DMS53 treated with DMSO at 0.1 percent for 48 hours (cell line): ENCODE results near the gene ADGRG1.
A peak's percentile ranks its signal among the peaks of the same experiment; 100 is the strongest.

ENCODE experiments used
- DNase-seq: peaks from one replicate; lab custom pipeline; 2025; ENCODE audit not compliant: unreplicated experiment; lab: John Stamatoyannopoulos, UW

Gene ADGRG1

DNA sequence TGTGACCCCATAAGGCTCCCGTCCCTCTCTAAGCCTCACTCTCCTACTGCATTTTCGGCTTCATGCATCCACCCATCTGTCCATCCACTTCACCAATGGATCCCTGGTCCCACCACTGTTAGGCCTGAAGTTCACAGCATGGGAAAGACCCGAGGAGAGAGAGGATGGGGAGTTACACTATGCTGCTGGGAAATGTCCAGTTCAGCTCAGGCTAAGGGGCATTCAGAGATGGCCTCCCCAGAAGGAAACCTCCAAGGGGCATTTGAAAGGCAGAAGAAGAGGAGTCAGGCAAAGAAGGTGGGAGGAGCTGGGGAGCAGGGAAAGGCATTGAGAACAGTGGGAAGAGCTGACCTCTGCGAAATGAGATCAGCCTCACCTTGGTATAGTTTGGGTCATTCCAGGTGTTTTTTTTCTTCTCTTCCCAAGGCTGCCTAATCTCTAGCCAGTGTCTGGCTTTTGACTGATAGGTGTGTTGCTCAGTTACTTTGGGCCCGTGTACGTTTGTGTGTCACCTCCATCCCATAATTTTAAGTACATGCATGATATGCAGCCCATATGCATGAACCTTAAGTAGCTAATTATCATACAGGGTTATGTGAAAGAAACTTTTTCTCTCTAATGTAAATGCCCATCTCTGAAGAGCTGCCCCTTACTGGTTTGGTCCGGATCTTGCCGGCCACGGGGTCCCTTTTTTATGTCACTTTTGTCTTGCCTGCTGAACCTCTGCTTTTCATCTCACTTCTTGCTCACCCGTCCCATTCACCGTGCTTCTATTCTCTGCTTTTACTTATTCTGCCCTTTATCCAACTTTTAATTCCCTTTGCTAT, 54.6 kb downstream of the ADGRG1 start:
- no peak for DNase-seq

DNA sequence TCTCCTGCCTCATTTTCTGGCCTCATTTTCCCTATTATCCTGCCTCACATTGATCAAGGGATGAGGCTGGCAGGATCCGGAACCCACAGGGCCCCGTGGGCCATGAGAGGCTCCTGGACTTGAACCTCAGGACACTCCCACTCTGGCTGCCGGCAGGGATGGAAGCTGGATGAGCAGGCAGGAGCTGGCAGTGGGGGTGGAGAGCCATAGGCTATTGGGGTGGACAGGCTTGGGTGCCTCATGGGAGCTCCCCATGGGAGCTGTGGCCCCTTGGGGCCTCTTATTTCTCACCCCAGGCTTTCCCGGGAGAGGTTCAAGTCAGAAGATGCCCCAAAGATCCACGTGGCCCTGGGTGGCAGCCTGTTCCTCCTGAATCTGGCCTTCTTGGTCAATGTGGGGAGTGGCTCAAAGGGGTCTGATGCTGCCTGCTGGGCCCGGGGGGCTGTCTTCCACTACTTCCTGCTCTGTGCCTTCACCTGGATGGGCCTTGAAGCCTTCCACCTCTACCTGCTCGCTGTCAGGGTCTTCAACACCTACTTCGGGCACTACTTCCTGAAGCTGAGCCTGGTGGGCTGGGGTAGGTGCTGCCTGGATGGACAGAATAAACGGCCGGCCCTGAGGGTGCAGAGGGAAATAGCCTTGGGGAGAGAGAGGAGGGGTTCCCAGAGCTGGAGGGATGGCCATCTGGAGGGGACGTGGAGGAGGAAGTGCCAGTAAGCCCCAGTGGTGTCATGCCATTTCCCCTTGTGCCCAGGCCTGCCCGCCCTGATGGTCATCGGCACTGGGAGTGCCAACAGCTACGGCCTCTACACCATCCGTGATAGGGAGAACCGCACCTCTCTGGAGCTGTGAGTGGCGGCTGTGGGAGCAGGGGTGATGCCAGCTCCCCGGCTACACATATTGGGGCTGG, 55.5 kb downstream of the ADGRG1 start:
- DNase-seq: no peak

- no peak for DNase-seq
Measured at GRCh38 chr16:57684626-57685358, 56.4 kb downstream of the ADGRG1 start.

DNA sequence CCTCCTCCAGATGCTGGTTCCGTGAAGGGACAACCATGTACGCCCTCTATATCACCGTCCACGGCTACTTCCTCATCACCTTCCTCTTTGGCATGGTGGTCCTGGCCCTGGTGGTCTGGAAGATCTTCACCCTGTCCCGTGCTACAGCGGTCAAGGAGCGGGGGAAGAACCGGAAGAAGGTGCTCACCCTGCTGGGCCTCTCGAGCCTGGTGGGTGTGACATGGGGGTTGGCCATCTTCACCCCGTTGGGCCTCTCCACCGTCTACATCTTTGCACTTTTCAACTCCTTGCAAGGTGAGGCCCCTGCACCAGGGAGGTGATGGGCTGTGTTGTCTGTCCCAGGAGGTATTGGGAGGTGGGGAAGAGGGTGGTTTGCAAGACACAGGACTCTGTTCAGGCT, 57.2 kb downstream of the ADGRG1 start:
- no peak for DNase-seq

DNA sequence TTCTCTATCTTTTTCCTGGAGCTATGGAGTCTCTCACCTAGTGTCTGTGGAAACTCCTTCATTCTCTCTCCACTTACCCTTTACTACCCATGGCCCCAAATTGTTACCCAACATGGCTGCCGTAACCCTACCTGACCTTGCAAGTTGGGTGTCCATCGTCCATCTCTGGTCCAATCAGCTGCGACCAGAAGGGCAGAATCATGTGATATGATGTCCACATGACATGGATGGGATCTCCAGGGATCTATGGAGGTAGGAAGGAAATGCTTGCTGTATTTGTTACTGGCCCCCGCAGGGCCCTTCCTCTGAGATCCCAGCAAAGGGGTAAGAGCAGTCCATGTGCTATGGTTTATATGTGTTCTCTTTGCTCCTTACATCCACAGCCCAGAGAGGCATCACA, 58.1 kb downstream of the ADGRG1 start:
- DNase-seq: no peak

GRCh38 chr16:57687363-57687929, 59.0 kb downstream of the ADGRG1 start:
- no peak for DNase-seq

- no peak for DNase-seq
Measured at GRCh38 chr16:57688487-57688986, 60.1 kb downstream of the ADGRG1 start.

DNA sequence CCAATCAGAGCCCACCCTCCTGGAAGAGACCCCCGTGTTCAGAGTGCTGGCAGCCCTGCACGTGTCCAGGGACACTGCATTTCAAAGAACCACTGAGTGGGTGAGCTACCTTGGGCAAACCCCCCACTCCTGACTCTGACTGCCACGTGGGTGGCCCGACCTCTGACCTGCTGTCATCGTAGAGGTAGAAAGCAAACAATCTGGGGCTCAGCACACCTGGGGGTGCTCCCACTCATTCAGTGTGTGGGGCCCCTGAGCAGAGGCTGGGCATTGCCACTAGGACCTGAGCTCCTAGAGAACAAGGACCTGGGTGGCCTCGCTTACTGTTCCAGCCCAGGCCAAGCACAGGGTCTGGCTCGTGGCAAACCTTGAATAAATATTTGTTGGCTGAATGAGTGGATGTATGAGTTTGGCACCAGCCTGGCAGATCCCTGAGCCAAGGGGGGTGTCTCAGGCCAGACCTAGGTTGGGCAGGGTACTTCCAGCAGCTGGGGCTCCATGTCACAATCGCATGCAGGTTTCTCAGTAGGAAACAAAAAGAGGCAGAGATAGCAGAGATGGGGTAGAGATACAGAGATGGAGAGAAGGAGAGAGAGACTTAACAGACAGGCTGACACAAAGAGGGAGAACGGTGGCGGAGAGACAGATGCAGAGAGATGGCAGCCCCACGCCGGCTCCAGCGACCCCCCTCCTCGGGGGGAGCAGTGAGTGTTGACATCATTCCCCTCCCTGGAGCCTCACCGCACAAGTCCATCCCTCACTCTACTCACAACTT, 60.7 kb downstream of the ADGRG1 start:
- no peak for DNase-seq

DNA sequence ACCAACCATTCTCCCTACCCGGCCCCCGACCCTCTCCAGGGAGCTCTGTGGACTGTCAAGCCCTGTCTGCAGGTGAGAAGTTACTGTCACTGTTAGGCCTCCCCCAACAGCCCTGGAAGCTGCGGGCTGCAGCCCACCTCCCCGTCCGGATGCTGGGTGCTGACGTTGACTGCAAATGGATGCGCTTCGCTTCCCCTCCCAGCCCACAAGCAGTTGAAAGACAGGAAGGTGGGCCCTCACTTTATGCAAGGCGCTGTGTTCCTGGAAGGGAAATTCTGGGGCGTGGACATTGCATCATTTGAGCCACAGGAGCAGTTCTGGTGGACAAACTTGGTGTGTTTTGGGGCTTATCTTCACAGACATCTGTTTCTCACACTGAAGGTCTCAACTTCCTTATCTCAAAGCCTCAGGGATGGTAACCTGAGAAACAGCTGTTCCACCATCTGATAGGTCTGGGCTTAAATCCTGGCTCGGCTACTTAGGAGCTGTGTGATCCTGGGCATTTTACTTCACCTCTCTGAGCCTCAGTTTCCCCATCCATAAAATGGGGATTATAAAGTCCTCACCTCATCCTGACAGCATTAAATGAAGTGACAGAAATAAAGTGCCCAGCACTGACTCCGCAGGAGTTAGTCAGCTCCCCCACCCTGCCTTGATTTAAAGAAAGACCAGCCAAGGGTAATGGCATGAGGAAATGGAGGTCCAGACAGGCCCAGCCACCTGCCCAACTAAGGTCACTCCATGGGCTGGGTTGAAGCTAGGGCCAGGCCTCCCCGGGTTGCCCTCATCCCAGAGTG, 61.5 kb downstream of the ADGRG1 start:
- DNase-seq: no peak

DNA sequence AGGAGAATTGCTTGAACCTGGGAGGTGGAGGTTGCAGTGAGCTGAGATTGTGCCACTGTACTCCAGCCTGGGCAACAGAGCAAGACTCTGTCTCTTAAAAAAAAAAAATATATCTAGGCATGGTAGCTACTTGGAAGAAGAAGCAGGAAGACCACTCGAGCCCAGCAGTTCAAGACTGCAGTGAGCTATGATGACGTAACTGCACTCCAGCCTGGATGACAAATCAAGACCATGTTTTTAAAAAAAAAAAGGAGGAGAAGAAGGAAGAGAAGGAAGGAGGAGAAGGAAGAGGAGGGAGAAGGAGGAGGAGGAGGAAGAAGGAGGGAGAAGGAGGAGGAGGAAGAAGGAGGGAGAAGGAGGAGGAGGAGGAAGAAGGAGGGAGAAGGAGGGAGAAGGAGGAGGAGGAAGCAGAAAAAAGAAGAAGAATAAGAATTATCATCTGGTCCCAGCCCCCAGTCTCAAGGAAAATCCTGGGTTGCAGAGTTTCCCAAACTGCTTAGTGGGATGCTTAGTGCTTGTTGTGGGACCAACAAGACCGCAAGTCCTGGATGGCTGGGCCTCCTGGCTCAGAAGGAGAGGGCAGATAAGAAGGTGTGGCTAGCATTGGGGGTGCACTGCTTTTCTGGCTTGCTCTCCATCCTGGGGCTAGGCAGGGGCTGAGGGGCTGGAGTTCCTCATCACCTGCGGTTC, 62.5 kb downstream of the ADGRG1 start:
- DNase-seq: no peak

GRCh38 chr16:57692636-57693035, 64.2 kb downstream of the ADGRG1 start:
- DNase-seq: no peak

GRCh38 chr16:57693550-57693949, 65.1 kb downstream of the ADGRG1 start:
- DNase-seq: no peak

DNA sequence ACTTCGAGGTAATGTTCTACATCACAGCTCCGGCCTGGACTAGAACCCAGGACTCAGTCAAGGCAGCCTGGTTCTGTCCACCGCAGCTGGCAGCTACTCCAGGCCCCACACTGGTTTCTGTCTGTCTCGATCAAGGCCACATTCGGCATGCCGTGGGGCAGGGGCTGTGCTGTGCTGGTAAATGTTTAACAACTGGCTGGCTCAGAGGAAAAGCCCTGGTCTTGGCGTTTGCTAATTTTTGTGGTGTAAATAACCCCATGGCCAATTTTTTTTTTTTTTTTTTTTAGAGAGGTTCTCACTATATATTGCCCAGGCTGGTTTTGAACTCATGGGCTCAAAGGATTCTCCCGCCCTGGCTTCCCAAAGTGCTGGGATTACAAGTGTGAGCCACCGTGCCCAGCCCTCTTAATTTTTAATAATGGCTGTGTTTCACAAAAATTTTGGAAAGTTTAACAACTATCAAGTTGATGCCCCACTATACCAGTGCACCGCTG, 65.8 kb downstream of the ADGRG1 start:
- no peak for DNase-seq

GRCh38 chr16:57694725-57695679, 66.6 kb downstream of the ADGRG1 start, which contains the start of gene DRC7:
Gene DRC7, plus strand, starts transcription at chr16:57694806. Its CDS starts 3,144 bp downstream, at chr16:57697950.
- DNase-seq: peak; percentile 44

DNA sequence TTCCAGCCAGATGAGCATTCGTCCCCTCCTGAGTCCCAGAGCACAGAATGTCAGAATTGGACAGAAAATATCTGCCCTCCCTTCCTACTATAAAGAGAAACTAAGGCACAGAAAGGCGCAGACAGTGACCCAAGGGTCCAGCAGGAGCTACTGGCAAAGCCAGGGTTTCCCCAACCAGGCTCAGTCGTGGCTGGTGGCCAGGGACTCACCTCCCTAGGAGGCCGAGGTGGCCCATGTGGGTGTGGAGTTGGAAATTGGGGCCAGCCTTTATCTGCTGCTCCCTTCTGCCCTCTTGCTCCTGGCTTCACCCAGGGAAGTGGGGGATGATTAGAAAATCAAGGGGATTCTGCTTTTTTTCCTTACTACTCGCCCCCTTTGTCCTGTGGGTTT, 67.2 kb downstream of the ADGRG1 start:
- DNase-seq: no peak

DNA sequence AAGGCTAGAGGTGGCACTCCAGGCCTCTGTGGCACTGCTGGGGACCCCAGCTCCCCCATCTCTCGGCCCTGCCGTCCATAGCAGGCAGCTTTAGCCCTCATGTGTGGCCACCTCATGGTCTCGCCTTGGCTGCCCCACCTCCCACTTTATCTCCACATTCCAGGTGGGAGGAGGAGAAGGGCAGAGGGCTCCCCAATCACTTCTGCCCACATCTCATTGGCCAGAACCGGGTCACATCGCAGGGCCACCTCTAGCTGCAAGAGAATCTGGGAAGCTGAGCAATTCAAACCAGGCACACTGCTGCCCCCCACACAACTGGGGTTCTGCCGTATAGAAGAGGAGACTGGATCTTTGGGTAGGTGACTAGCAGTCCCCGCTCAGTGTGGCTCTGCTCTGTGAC, 67.8 kb downstream of the ADGRG1 start:
- no peak for DNase-seq

- DNase-seq: no peak
Measured at GRCh38 chr16:57697896-57698537, 69.6 kb downstream of the ADGRG1 start.
